ENCODE results near the gene DUS1L.

The DUS1L gene

DNA sequence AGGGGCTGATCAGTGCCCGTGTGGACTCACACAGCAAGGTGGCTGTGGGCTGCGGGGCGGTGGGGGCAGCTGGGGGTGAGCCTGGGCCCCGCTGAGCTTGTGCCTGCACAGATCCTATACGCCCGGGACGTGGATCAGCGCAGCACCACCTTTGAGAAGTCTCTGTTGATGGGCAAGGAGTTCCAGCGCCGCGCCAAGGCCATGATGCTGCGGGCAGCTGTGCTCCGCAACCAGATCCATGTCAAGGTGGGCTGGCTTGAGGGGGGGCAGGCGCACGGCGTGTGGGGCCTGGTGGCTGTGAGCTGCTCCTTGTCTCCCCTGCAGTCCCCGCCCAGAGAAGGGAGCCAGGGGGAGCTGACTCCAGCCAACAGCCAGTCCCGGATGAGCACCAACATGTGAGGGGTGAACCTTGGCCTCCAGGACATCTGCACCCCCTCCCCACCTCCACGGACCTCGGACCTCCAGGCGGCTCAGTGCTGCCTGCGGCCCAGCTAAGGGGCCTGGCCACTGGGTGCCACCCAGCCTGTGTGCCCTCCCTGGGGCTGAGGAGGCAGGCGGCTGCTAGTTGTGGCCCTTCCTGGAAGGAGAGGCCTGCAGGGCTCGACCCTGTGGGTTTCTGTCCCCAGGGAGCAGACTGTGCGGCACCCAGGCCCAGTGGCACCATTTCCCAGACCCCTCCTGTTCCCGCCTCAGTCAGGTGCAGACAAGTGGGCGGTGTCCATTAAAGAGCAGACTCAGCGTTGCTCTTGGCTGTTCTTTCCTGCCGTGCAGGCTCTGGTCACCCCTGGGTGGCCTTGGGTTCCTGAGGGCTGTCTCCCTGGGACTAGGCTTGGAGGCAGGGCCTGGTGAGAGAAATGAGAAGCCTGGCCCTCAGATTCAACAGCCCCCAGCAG lies 8.6 kb downstream of the DUS1L start:
- DNase-seq (ENCODE audit: low read depth in 2 of 2, low spot score in 1 of 2): no peak

DNA sequence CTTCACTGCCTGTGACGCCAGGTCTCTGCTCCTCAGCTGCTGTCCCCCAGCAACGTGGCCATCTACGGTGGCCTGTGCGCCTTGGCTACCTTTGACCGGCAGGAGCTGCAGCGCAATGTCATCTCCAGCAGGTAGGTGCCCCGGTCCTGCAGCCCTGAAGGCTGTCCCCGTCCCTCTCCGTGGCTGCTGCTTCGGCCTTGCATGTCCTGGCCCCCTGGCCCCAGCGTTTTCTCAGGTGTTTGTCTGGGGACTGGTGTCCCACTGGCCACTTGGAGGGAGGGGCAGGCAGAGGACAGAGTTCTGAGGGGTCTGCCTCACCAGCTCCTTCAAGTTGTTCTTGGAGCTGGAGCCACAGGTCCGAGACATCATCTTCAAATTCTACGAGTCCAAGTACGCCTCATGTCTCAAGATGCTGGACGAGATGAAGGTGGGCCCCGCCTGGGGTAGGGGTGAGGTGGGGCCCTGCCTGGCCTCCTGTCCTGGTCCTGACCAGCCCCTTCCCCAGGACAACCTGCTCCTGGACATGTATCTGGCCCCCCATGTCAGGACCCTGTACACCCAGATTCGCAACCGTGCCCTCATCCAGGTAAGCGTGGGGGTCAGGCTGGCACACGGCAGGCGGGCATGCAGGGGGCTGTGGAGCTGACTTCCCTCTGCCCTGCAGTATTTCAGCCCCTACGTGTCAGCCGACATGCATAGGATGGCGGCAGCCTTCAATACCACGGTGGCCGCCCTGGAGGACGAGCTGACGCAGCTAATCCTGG lies 9.5 kb downstream of the DUS1L start:
- no peak for DNase-seq (ENCODE audit: low read depth in 2 of 2, low spot score in 1 of 2)

DNA sequence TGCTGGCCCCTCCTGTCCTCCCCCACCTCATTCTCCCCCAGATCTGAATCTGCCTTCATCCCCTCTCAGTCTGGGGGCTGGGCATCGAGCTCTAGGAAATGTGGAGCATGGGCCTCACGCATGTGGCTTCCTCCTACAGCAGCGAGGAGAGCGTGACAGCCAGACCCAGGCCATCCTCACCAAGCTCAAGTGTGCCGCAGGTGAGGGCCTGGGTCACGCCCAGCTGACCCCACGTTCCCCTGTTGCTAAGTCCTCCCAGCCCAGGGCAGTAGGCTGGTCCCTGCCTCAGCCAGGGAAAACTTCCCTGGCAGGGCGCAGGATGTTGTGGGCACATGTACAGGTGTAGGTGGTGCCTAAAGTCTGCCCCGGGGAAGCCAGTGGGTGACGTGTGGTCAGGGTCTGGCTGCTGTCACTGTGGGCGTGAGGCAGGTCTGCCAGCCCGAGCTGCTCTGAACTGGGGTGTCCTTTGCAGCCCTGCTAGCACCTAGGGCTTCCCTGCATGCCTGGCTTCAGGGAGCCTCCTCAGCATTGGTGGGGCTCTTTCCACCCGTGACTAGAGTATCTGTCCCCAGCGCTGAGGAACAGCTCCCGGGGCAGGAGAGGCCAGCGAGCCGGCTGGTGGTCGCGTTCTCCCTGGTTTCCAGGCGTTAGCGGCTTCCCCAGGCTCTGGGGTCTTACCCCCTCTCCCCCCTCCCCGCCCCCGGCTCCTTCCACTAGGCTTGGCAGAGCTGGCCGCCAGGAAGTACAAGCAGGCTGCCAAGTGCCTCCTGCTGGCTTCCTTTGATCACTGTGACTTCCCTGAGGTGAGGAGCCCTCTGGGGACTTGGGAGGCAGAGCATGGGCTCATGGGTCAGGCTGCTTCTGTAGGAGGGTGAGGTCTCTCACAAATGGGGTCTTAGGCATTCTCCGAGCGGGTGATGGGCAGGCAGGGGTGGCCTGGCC lies 10.3 kb downstream of the DUS1L start:
- DNase-seq (ENCODE audit: low read depth in 2 of 2, low spot score in 1 of 2): no peak

DNA sequence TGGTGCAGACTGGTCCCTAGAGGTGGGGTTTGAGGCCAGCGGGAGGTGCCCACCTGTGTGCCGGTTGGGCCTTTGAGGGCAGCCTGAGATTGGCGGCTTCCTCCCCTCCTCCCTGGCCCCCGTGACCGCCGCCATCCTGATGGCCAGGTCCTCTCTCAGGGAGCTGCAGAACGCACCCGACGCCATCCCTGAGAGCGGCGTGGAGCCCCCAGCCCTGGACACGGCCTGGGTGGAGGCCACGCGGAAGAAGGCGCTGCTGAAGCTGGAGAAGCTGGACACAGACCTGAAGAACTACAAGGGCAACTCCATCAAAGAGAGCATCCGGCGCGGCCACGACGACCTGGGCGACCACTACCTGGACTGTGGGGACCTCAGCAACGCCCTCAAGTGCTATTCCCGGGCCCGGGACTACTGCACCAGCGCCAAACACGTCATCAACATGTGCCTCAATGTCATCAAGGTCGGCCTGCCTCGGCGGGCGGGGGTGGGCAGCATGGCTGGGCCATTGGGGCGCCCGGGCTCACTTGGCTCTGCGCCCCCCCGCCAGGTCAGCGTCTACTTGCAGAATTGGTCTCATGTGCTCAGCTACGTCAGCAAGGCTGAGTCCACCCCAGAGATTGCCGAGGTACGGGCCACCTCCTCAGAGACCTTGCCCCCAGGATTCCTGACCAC lies 11.1 kb downstream of the DUS1L start:
- no peak for DNase-seq (ENCODE audit: low read depth in 2 of 2, low spot score in 1 of 2)

DNA sequence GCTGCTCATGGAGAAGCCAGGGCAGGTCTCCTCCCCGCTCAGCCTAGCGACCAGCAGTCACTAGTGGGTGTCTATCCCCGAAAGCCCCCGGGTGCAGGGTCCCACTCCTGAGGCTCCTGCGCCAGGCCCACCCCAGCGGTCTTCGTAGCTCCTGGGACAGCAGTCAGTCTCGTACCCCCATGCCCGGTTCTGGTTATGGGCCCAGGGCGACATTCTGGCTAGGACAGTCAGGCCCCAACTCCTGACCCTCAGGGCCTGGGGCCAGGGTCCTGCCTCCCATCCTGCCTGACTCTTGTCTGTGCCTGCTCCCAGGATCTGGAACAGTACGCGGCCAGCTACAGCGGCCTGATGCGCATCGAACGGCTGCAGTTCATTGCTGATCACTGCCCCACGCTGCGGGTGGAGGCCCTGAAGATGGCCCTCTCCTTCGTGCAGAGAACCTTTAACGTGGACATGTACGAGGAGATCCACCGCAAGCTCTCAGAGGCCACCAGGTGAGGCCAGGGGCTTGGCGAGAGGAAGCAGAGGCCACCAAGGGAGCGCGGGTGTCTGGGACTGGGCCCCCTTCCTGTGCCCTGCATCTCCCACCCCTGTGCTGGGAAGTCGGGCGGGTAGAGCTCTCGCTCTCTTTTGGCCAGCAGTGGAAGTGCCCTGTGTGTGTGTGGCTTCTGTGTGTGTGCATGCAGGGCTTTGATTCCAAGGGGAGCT lies 11.9 kb downstream of the DUS1L start:
- DNase-seq (ENCODE audit: low read depth in 2 of 2, low spot score in 1 of 2): no peak

DNA sequence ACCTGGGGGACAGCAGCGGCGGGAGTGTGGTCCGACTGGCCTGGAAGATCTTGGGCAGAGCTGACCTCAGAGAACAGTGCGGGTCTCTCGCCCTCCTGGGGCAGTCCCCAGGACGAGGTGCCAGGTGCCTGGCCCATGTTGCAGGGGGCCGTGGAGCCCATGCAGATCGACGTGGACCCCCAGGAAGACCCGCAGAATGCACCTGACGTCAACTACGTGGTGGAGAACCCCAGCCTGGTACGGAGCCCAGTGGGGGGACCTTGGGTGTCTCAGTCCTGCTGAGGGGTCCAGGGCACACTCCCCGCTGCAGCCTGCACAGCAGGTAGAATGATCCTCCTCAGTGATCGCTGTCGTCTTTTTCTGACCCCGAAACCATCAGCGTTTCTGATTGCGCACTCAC lies 12.5 kb downstream of the DUS1L start:
- no peak for DNase-seq (ENCODE audit: low read depth in 2 of 2, low spot score in 1 of 2)

DNA sequence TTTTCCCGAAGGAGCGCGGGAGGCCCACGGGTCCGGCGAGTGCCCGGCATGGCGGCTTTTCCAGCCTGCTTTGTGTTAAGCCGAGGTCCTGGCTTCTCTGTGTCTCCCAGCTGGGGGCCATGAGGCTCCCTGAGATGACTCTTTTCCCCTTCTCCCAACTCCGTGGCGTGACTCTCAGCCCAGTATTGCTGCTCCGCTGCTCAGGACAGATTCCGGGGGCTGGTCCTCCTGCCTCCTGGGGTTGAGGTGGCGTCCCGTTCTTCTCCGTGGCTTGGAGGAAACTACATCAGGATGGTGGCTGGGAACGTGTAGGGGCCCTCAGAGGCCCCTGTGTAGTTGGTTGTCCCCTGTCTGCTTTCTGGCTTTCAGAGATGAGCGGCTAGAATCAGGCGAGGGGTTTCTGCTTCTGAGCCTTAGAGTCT lies 13.0 kb downstream of the DUS1L start:
- no peak for DNase-seq (ENCODE audit: low read depth in 2 of 2, low spot score in 1 of 2)

DNA sequence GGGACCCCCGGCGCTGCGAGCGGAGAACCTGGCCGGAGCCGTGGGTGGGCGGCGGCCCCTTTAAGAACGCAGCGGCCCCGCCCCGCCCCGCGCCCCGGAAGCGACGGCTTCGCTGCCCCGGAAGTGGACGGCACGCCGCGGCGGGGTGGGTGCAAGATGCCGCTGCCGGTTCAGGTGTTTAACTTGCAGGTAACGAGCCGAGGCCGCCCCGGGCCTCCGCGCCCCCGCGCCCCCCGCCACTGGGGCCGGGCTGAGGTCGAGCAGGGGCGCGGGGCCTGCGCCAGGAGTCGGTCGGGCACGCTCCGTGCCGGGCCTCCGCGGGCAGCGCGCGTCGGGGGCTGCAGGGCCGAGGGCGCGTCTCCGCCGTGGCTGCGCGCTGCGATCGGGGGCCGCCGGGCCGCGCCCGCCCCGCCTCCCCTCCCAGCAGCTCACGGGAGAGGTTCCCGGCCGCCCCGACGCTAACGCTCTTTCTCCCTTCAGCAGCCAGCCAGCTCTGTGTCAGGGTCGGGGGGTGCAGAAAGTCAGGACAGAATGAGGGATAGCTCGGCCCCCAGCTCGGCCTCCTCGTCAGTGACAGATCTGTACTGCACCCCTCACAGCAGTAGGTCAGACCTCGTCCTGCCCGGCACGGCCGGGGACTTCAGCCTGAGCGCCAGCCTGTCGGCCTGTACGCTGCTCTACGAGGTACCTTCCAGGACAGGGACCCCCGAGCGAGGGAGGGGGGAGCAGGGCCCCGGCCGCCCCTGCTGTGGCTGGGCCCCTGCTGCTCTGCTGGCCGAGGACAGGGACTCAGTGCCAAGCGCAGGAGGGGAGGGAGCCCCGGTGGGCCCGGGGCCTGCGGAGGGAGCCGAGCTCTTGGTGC lies 13.6 kb downstream of the DUS1L start, which contains the start of the genes GPS1 and RFNG:
GPS1 (plus strand) TSS at position 123 of the 862 bp plus-strand sequence; CDS start at position 157, 34 bp downstream.
RFNG (minus strand) TSS at position 36 of the 862 bp plus-strand sequence. CDS start 45 bp downstream, outside the sequence.
- DNase-seq (ENCODE audit: low read depth in 2 of 2, low spot score in 1 of 2): peak; percentile 60 to 61

DNA sequence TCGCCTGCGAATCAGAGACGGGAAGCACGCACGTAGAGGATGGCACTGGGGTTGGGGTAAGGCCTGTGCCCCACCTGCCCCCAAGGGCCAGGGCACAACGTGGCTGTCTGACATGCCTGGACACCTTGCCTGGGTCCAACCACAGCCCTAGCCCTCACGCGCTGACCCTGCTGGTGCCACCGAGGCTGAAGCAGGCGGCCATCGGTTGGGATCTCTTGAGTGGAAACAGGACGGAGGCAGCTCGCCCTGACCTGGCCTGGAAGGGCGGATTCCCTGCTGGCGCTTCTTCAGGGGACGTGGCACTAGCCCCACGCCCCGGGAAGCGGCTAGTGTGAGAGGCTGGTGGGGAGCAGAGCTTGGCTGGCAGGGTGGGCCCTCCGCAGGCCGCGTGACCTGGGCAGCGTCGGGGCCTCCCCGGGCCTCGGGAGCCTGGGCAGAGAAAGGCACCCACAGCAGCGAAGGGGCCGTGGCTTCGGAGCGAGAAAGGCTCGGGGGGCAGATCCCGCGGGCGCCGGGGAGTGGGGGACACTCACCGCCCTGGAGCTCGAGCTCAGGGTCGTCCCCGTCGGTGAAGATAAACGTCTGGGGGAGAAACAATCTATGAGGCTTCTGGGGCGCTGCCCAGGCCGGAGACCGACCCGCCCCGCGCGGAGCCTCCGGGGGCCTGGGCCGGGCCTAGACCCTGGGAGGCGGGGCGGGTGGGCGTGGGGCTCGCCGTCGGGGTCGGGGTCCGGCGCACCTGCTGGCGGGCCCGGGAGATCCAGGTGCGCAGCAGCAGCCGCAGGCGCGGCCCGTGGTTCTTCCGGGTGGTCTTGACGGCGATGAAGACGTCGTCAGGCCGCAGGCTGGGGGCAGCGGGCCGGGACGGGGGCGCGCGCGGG lies 14.6 kb downstream of the DUS1L start:
- DNase-seq (ENCODE audit: low read depth in 2 of 2, low spot score in 1 of 2): no peak

DNA sequence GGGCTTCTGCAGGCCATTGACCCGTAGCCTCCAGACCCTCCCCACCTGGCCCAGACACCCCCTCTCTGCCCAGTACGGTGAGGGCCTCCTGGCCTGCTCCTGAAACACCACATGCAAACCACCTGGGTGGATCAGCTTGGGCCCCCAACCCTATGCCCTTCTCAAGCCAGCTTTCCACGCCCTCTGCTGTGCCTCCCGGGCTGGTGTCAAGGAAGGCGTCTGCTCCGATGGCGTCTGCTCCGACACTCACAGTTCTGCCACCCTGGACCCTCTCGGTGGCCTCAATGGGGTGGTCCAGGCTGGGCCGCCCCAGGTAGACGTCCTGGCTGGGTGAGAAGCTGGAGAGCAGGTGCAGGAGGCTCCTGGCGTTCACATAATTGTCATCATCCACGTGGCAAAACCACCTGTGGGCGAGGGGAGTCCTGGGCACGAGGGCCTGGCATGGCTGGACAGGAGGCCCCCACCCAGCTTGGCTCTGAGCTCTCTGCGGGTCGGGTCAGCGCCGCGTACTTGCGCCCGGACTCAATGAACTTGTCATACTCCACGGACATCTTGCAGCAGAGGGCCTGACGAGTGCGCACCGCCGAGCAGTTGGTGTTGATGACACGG lies 15.3 kb downstream of the DUS1L start:
- DNase-seq (ENCODE audit: low read depth in 2 of 2, low spot score in 1 of 2): no peak

DNA sequence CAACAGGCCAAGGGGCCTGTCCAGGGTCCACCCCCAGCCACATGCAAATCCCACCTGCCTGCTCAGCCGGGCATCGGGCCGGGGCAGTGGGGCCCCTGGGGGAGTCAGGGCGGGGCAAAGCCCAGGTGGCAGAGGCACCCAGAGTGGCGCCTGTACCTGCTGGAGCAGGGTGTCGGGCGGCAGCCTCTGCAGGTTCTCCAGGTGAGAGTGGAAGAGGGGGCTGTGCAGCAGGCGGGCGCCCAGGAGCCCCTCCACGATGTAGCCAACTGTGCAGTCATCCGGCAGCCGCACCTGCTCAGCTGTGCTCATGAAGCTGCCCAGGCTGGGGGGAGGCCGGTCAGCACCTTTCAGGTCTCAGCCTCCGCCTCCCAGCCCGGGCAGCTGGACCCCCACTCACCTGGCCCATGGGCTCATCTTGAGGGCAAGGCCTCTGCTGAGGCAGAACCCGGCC lies 16.1 kb downstream of the DUS1L start:
- DNase-seq (ENCODE audit: low read depth in 2 of 2, low spot score in 1 of 2): no peak

DNA sequence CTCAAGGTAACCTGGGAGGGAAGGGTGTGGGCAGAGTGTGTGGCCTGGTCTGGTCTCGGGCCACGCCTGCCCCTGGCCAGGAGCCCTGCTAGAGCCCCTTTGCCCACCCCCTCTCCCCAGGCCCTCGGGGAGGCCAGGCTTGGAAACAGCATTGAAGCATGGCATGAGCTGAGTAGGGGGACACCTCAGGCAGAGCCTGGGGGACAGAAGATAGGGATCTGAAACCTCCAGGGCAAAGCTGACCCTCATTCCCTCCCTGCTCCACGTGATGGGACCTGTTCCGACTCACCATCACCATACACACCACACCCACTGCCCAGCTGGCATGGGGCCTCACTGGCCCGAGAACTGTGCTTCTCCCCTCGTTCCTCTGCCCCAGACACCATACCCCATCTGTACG lies 16.5 kb downstream of the DUS1L start:
- no peak for DNase-seq (ENCODE audit: low read depth in 2 of 2, low spot score in 1 of 2)

DNA sequence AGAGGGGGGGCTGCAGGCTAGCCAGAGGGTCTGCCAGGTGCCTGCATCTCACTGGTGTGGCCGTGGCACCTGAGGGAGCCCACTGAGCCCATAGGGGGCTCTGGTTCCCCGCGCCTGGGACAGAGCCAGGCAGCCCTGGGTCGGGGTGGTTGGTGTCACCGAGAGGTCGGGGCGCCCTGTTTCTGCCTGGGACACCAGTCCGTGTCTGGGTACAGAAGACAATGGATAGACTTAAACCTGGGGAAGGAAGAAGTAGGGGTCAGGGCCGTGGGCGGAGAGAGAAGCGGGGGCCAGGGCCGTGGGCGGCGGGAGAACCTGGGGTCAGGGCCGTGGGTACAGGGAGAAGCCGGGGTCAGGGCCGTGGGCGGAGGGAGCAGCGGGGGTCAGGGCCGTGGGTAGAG lies 17.0 kb downstream of the DUS1L start:
- no peak for DNase-seq (ENCODE audit: low read depth in 2 of 2, low spot score in 1 of 2)

DNA sequence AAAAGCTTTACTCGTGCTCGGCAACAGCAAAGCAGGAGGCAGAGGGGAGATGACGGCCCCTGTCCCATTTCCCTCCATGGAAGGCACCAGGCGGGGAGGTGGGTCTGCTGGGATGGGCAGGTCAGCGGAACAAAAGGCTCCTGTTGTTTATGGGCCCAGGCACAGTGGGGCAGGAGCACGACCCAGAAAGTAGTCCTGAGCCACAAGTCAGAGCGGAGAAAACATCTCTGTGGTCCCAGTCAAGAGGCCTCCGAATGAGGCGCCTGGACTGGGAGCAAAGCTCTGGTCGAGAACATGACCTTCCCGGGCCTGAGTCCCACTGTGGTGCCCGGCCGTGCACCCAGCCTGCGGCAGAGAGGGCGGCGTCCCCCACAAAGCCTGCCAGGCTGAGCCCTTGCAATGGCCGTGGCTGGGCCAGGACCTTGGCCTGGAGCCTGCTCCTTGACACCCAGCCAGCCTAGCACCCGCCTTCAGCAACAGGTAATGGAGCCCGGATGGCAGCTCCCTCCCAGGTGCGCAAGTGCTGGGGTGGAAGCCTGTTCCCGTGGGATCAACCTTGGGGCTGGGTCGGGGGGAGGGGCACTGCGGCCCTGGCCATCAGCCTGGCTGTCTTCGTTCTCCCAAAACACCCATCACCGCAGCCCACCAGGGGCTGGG lies 17.6 kb downstream of the DUS1L start:
- DNase-seq (ENCODE audit: low read depth in 2 of 2, low spot score in 1 of 2): no peak

DNA sequence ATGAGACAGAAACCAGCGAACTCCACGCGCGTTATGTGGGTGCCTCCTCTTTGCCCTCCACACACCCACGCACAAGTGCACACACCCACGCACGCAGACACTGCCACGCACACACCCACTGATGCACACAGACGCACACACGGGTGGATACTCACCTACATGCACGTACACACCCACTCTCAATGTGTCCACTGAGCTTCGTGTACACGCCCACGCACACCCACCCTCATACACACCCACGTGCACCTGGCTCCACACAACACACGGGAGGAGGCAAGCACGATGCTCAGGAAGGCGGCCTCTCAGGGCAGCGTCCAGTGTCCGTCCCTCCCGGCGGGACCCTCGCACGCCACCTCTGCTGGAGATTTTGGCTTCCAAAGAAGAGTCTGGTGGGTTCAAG lies 18.2 kb downstream of the DUS1L start:
- no peak for DNase-seq (ENCODE audit: low read depth in 2 of 2, low spot score in 1 of 2)

DNA sequence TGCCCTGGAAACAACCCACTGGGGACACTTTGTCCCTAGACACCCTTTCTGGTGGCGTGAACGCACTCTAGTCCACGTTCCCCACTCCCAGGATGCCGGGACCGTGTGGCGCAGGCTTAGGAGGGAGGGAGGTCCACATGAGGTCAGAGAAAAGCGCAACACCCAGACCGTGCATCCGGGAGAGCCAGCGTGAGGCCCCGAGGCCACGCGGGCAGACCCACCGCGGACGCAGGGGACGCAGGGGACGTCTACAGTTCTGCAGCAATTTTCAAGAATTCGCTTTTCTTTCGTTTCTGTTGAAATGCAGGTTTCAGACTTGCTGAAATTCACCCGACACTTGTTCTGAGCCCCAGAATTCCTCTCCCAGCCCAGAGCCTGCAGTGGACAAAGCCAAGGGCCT lies 18.7 kb downstream of the DUS1L start:
- no peak for DNase-seq (ENCODE audit: low read depth in 2 of 2, low spot score in 1 of 2)

DNA sequence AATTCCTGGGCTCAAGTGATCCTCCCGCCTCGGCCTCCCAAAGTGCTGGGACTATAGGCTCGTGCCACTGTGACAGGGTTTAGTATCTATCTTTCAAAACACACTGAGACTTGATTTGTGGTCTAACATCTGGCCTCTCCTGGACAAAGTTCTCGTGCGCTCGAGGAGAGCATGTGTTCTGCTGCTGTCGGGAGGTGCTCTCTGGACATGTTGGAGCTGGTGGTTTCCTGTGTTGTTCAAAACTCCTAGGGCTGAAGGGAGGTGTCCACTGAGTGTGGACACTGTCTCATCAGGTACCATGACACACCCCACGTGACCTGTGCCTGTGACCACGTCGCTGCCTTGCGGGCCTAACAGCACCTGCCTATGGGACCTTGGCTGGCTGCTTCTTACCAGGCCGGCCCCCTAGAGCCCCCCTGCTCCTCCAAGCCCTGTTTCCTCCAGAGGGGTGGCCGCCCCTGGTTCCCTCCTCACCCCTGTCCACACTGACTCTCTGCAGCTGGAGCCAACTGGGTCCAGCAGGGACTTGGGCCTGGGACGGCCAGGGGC lies 19.6 kb downstream of the DUS1L start:
- no peak for DNase-seq (ENCODE audit: low read depth in 2 of 2, low spot score in 1 of 2)
